Fibroblast of mammary gland (primary cell): Measurements from ENCODE around the gene GNB1L.

Experiments used
- DNase-seq: peaks from one replicate; pipeline ENCODE4 v3.0.0-alpha.2; 2010; ENCODE audit warnings: low read depth
- H3K4me3 ChIP-seq: 2 replicates; pipeline ENCODE4 v1.5.1; 2011; ENCODE audit warnings: low read depth, mild to moderate bottlenecking, low read length, moderate library complexity; ENCODE audit not compliant: control insufficient read depth
- CTCF ChIP-seq: conservative IDR thresholded peaks from 2 replicates; pipeline ENCODE4 v1.5.1; 2011; ENCODE audit warnings: low read depth, low read length, inconsistent platforms; ENCODE audit not compliant: control insufficient read depth, insufficient read depth

The GNB1L gene

GRCh38 chr22:19846620-19847344, 7.9 kb downstream of the GNB1L start:
- H3K4me3 ChIP-seq: no peak overlapping the region
- no peak for TF ChIP-seq CTCF
- no peak for DNase-seq

- no peak for TF ChIP-seq CTCF
- H3K4me3 ChIP-seq: no peak overlapping the region
- DNase-seq: no peak
These were observed 9.5 kb downstream of the GNB1L start for GRCh38 chr22:19845054-19845722.

GRCh38 chr22:19844377-19845053, 10.2 kb downstream of the GNB1L start:
- no peak for DNase-seq
- H3K4me3 ChIP-seq: no peak overlapping the region
- no peak for TF ChIP-seq CTCF

- DNase-seq: no peak
- no peak overlapping the region for H3K4me3 ChIP-seq
- TF ChIP-seq CTCF: no peak
These were observed 10.8 kb downstream of the GNB1L start for GRCh38 chr22:19843857-19844376.

GRCh38 chr22:19843107-19843856, 11.4 kb downstream of the GNB1L start:
- H3K4me3 ChIP-seq: no peak overlapping the region
- DNase-seq: no peak
- TF ChIP-seq CTCF: no peak

GRCh38 chr22:19842393-19843106, 12.1 kb downstream of the GNB1L start:
- no peak overlapping the region for H3K4me3 ChIP-seq
- no peak for DNase-seq
- TF ChIP-seq CTCF: no peak
